Transverse colon (tissue), 4 donors: ENCODE results near the gene SLC13A3. TPM values are rescaled to one million over a fixed set of nuclear protein-coding genes. Genes with fewer than 3 reads are reported as not detected.

ENCODE experiments used
- DNase-seq: peaks from one replicate; pipeline ENCODE4 v3.0.0-alpha.2; 2019
- H3K27ac ChIP-seq, 4 donors: fragments of 200-600 bp; sonication (generic); 2 replicates each; pipeline ENCODE4 v1.5.1; 2016 to 2018; ENCODE audit warnings: inconsistent platforms in 4 of 4
- H3K27me3 ChIP-seq: fragments of 200-600 bp; sonication (generic); 2 replicates; pipeline ENCODE4 v1.5.1; 2017; ENCODE audit warnings: inconsistent platforms
- H3K36me3 ChIP-seq, 4 donors: fragments of 200-600 bp; sonication (generic); 2 replicates each; pipeline ENCODE4 v1.5.1; 2017 to 2019; ENCODE audit warnings: inconsistent platforms in 4 of 4
- H3K4me1 ChIP-seq, 4 donors: fragments of 200-600 bp; sonication (generic); 2 replicates each; pipeline ENCODE4 v1.5.1; 2017 to 2020; ENCODE audit warnings: inconsistent platforms in 4 of 4
- H3K4me3 ChIP-seq, 4 donors: fragments of 200-600 bp; sonication (generic); 1 replicate in 1 of 4; 2 replicates in 3 of 4; pipeline versions ENCODE4 v1.5.1 to v1.6.1; 2017 to 2019; ENCODE audit warnings: inconsistent platforms in 4 of 4
- H3K9me3 ChIP-seq, 2 donors: fragments of 200-600 bp; sonication (generic); 2 replicates each; pipeline ENCODE4 v1.5.1; 2017 to 2019; ENCODE audit warnings: inconsistent platforms in 2 of 2
- CTCF ChIP-seq, 5 experiments: fragments of 200-600 bp in 3 of 5; fragments of 450-650 bp in 2 of 5; sonication (generic) in 3 of 5; IDR thresholded peaks; 1 replicate in 2 of 5; 2 replicates in 3 of 5; pipeline ENCODE4 v1.5.1; 2016 to 2017; ENCODE audit warnings: antibody characterized with exemption in 5 of 5, inconsistent platforms in 3 of 5, mild to moderate bottlenecking in 2 of 5, moderate library complexity in 1 of 5
- EP300 ChIP-seq: sonication (generic); formaldehyde crosslinking; IDR thresholded peaks from one replicate; pipeline ENCODE4 v1.6.1; 2017; ENCODE audit warnings: antibody characterized with exemption, low read depth
- POLR2A ChIP-seq: fragments of 450-650 bp; IDR thresholded peaks from one replicate; pipeline ENCODE4 v1.6.1; 2016; ENCODE audit warnings: antibody characterized with exemption, mild to moderate bottlenecking, moderate library complexity
- POLR2AphosphoS5 ChIP-seq, 3 donors: sonication (generic); formaldehyde crosslinking; IDR thresholded peaks; one replicate each; pipeline ENCODE4 v1.6.1; 2016; ENCODE audit warnings: antibody characterized with exemption in 3 of 3
- WGBS, 2 donors: methylation state at CpG; one replicate each; pipeline ENCODE4 v1.1.5; 2018; ENCODE audit warnings: low coverage in 1 of 2; 5-methylcytosine and 5-hydroxymethylcytosine counted together
- in situ Hi-C, 4 donors: fragments of 200-750 bp; cut with MboI; loops; one replicate each; pipeline versions ENCODE4 v1.15.0 to v1.15.1; 2017; ENCODE audit warnings: low sequenced_read_pairs in 3 of 4, low pct_ligation_motif_present in 1 of 4, low pct_unique_long_range_greater_than_20kb in 1 of 4
- intact Hi-C: fragments of 100-400 bp; cut with DNase I; formaldehyde crosslinking; loops from one replicate; pipeline ENCODE4 v1.15.1; 2023; ENCODE audit warnings: low total_unique reads
- total RNA-seq, 4 donors: library from RNA; depleted of rRNA; stranded (reverse); fragments of >200 nt; gene quantifications; one replicate each; pipeline ENCODE4 v1.1.0, GENCODE V29; 2016

The SLC13A3 gene
- total RNA-seq, 4 donors from 2014 or later = 0.14 to 0.48 TPM; not detected in 2

- Histone ChIP-seq H3K4me3 (no peak overlapping the region), H3K4me1 (no peaks in the 10 kb centered on the region), H3K27ac (no peak overlapping the region), H3K9me3 (no peaks in the 10 kb centered on the region), H3K36me3 (no peaks in the 10 kb centered on the region), H3K27me3 (no peaks in the 10 kb centered on the region)
- no peak for TF ChIP-seq POLR2AphosphoS5 (IDR thresholded peaks at IDR 0.05)
- TF ChIP-seq POLR2A = no peak
- TF ChIP-seq CTCF (IDR thresholded peaks at IDR 0.05) = no peak
- TF ChIP-seq EP300 = no peak
- intact Hi-C loops (no loop called here), in situ Hi-C loops (no loop called here)
- DNase-seq = no peak
- 83 to 100% methylated on average over 2 to 4 of the region's 4 CpGs for WGBS, 2 donors
Observed at GRCh38 chr20:46638898-46639274, 12.4 kb downstream of the SLC13A3 start.

GRCh38 chr20:46638134-46638897, 12.9 kb downstream of the SLC13A3 start:
- 82 to 96% methylated on average over 4 to 17 of the region's 18 CpGs for WGBS, 2 donors
- TF ChIP-seq POLR2A = no peak
- no peak for TF ChIP-seq POLR2AphosphoS5 (IDR thresholded peaks at IDR 0.05)
- no peak for TF ChIP-seq EP300
- TF ChIP-seq CTCF (IDR thresholded peaks at IDR 0.05) = no peak
- intact Hi-C loops = no loop called here

GRCh38 chr20:46637427-46638133, 13.7 kb downstream of the SLC13A3 start:
- no peak for TF ChIP-seq POLR2AphosphoS5 (IDR thresholded peaks at IDR 0.05)
- Histone ChIP-seq H3K36me3 (no peaks in the 10 kb centered on the region), H3K9me3 (no peaks in the 10 kb centered on the region), H3K27ac (no peak overlapping the region), H3K4me1 (no peaks in the 10 kb centered on the region), H3K4me3 (no peak overlapping the region), H3K27me3 (no peaks in the 10 kb centered on the region)
- intact Hi-C loops = no loop called here
- 79 to 100% methylated on average over 1 to 4 of the region's 4 CpGs for WGBS, 2 donors
- in situ Hi-C loops = no loop called here
- no peak for DNase-seq

More at GRCh38 chr20:46638134-46638897, 12.9 kb downstream of the SLC13A3 start:
- in situ Hi-C loops = no loop called here
- Histone ChIP-seq H3K4me1 (no peaks in the 10 kb centered on the region), H3K36me3 (no peaks in the 10 kb centered on the region), H3K4me3 (no peak overlapping the region), H3K9me3 (no peaks in the 10 kb centered on the region), H3K27ac (no peak overlapping the region), H3K27me3 (no peaks in the 10 kb centered on the region)
- no peak for DNase-seq

- Histone ChIP-seq H3K27ac (no peak overlapping the region), H3K9me3 (no peaks in the 10 kb centered on the region), H3K4me1 (no peaks in the 10 kb centered on the region), H3K36me3 (no peaks in the 10 kb centered on the region), H3K4me3 (no peak overlapping the region), H3K27me3 (no peaks in the 10 kb centered on the region)
- no peak for TF ChIP-seq POLR2AphosphoS5 (IDR thresholded peaks at IDR 0.05)
- TF ChIP-seq CTCF (IDR thresholded peaks at IDR 0.05) = no peak
- TF ChIP-seq EP300 = no peak
- no peak for TF ChIP-seq POLR2A
- DNase-seq = no peak
- intact Hi-C loops = no loop called here
- in situ Hi-C loops = no loop called here
- 72 to 82% methylated on average over 5 to 11 of the region's 11 CpGs for WGBS, 2 donors
Observed at GRCh38 chr20:46637020-46637419, 14.2 kb downstream of the SLC13A3 start.
